Endodermal cell (in vitro differentiated cells): ENCODE data around the gene KAZN. TPM values are rescaled to one million over a fixed set of nuclear protein-coding genes. Genes with fewer than 3 reads are reported as not detected.

Experiments used
- DNase-seq: peaks from one replicate; pipeline ENCODE4 v3.0.0-alpha.2; 2017
- H3K27ac ChIP-seq: 2 replicates; pipeline ENCODE4 v1.5.1; 2013; ENCODE audit warnings: mild to moderate bottlenecking, low read depth, low read length, moderate library complexity
- H3K27me3 ChIP-seq: 2 replicates; pipeline ENCODE4 v1.6.1; 2013; ENCODE audit warnings: mild to moderate bottlenecking, low read length, moderate library complexity; ENCODE audit not compliant: insufficient read depth, control insufficient read depth, poor library complexity, severe bottlenecking
- H3K36me3 ChIP-seq: 2 replicates; pipeline ENCODE4 v1.7.0; 2013; ENCODE audit warnings: mild to moderate bottlenecking, low read length, moderate library complexity; ENCODE audit not compliant: control insufficient read depth, insufficient read depth
- H3K4me1 ChIP-seq: one replicate; pipeline ENCODE4 v1.7.0; 2013; ENCODE audit warnings: low read length; ENCODE audit not compliant: control insufficient read depth, insufficient read depth
- H3K4me3 ChIP-seq: 2 replicates; pipeline ENCODE4 v1.5.1; 2013; ENCODE audit warnings: mild to moderate bottlenecking, low read length, moderate library complexity
- H3K9ac ChIP-seq: 2 replicates; pipeline ENCODE4 v1.6.1; 2013; ENCODE audit warnings: mild to moderate bottlenecking, low read length, moderate library complexity; ENCODE audit not compliant: poor library complexity, severe bottlenecking; ENCODE audit errors: extremely low read depth
- H3K9me3 ChIP-seq: 2 replicates; pipeline ENCODE4 v1.6.1; 2013; ENCODE audit warnings: mild to moderate bottlenecking, low read length, moderate library complexity; ENCODE audit not compliant: control insufficient read depth
- H3K27ac Mint-ChIP-seq: 2 replicates; pipeline ENCODE4 v1.8.0; 2020; ENCODE audit warnings: mixed read lengths
- H3K27me3 Mint-ChIP-seq: 2 replicates; pipeline ENCODE4 v1.8.0; 2021; ENCODE audit warnings: mild to moderate bottlenecking, mixed read lengths; ENCODE audit not compliant: insufficient read depth
- H3K36me3 Mint-ChIP-seq: 2 replicates; pipeline ENCODE4 v1.8.0; 2020; ENCODE audit warnings: low read depth, mixed read lengths
- H3K4me1 Mint-ChIP-seq: 2 replicates; pipeline ENCODE4 v1.8.0; 2020; ENCODE audit warnings: mixed read lengths
- H3K4me3 Mint-ChIP-seq: 2 replicates; pipeline ENCODE4 v1.8.0; 2020; ENCODE audit warnings: mild to moderate bottlenecking, moderate library complexity, mixed read lengths
- H3K9me3 Mint-ChIP-seq: 2 replicates; pipeline ENCODE4 v1.8.0; 2020; ENCODE audit warnings: mild to moderate bottlenecking, mixed read lengths
- CTCF ChIP-seq: fragments of 200-600 bp; sonication (generic); conservative IDR thresholded peaks from 2 replicates; pipeline ENCODE4 v1.5.0; 2021; ENCODE audit warnings: antibody characterized with exemption, mild to moderate bottlenecking
- WGBS, 2 experiments: methylation state at CpG; one replicate each; pipeline versions ENCODE4 v1.1.5 to v1.1.7; 2013; ENCODE audit warnings: missing lambda C conversion rate in 2 of 2, mixed read lengths in 1 of 2; ENCODE audit not compliant: insufficient coverage in 1 of 2, insufficient read length in 1 of 2; 5-methylcytosine and 5-hydroxymethylcytosine counted together
- total RNA-seq, 2 donors: library from RNA; stranded (reverse); fragmentation: NEBNext Ultra II Directional in 1 of 2; extraction: Animal tissue kit (Norgen Biotek cat#: 25700) in 1 of 2; gene quantifications; 2 replicates in 1 of 2; 3 replicates in 1 of 2; pipeline ENCODE4 v1.2.1, GENCODE V29; 2021

The KAZN gene
- total RNA-seq, 2 donors from 2014 or later = 12.4 to 13.9 TPM

- Histone ChIP-seq H3K4me3 (no peak overlapping the region), H3K27ac (no peak overlapping the region), H3K9ac (no peak overlapping the region), H3K27me3 (no peaks in the 10 kb centered on the region), H3K9me3 (no peaks in the 10 kb centered on the region), H3K4me1 (no peaks in the 10 kb centered on the region), H3K36me3 (no peaks in the 10 kb centered on the region)
- Mint-ChIP-seq H3K27me3 (no peaks in the 10 kb centered on the region), H3K9me3 (no peaks in the 10 kb centered on the region), H3K36me3 (peaks cover 3% of the 10 kb centered on the region), H3K4me1 (no peaks in the 10 kb centered on the region), H3K4me3 (no peak overlapping the region), H3K27ac (no peak overlapping the region)
- peak; percentile 94 for DNase-seq
- peak; percentile 97 for TF ChIP-seq CTCF
- 76 to 89% methylated on average over 10 to 14 of the region's 14 CpGs for WGBS, 2 experiments
Observed at GRCh38 chr1:15046487-15047165, 448.1 kb downstream of the KAZN start.

GRCh38 chr1:15047237-15047636 lies 448.8 kb downstream of the KAZN start:
- H3K27ac ChIP-seq = no peak overlapping the region
- no peak for DNase-seq
- Mint-ChIP-seq H3K36me3 (peaks cover 3% of the 10 kb centered on the region), H3K27me3 (no peaks in the 10 kb centered on the region), H3K4me3 (no peak overlapping the region), H3K4me1 (no peaks in the 10 kb centered on the region), H3K9me3 (no peaks in the 10 kb centered on the region), H3K27ac (no peak overlapping the region)
- WGBS, 2 experiments = 91 to 94% methylated on average over 8 to 11 of the region's 11 CpGs
- no peak overlapping the region for H3K4me3 ChIP-seq
- TF ChIP-seq CTCF = no peak
- no peaks in the 10 kb centered on the region for H3K4me1 ChIP-seq
- no peak overlapping the region for H3K9ac ChIP-seq
- H3K9me3 ChIP-seq = no peaks in the 10 kb centered on the region
- H3K36me3 ChIP-seq = no peaks in the 10 kb centered on the region
- H3K27me3 ChIP-seq = no peaks in the 10 kb centered on the region

- Mint-ChIP-seq H3K27ac (no peak overlapping the region), H3K4me1 (no peaks in the 10 kb centered on the region), H3K27me3 (no peaks in the 10 kb centered on the region), H3K36me3 (peaks cover 3% of the 10 kb centered on the region), H3K4me3 (no peak overlapping the region), H3K9me3 (no peaks in the 10 kb centered on the region)
- Histone ChIP-seq H3K27me3 (no peaks in the 10 kb centered on the region), H3K9me3 (no peaks in the 10 kb centered on the region), H3K9ac (no peak overlapping the region), H3K4me1 (no peaks in the 10 kb centered on the region), H3K4me3 (no peak overlapping the region), H3K36me3 (no peaks in the 10 kb centered on the region), H3K27ac (no peak overlapping the region)
- TF ChIP-seq CTCF = no peak
- WGBS, 2 experiments = 95 to 96% methylated on average over 26 to 35 of the region's 35 CpGs
- DNase-seq = no peak
Observed at GRCh38 chr1:15048437-15048980, 450.0 kb downstream of the KAZN start.
